ENCODE measurements around the gene KPRP.

DNA sequence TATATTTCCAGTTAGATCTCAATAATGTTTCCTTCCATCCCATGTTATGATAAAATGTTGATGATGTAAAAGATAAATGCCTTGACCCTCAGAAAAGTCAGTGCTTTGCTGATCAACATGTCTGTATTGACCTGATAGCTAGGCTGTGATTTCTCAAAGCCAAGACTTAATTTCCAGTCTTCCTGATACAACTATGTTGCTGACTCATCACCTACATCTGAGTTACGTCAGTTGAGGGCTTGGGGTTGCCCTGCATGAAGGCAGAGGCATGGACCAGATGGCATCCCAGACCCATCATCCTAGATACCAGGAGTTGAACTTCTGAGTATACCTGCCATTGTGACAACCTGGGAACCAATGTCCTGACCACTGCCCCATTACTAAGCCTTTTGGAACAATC lies 43.5 kb downstream of the KPRP start:
- TF ChIP-seq CTCF (optimal IDR thresholded peaks at IDR 0.05 in 1 of 3, IDR thresholded peaks at IDR 0.05 in 1 of 3, conservative IDR thresholded peaks at IDR 0.05 in 1 of 3; ENCODE audit: extremely low read depth in 1 of 3, insufficient read depth in 2 of 3, low read length in 3 of 3): no peak
- no peak for TF ChIP-seq EZH2 (IDR thresholded peaks at IDR 0.05; ENCODE audit: low read length)

Measured in keratinocyte (primary cell).